Uterus (tissue), 2 donors: ENCODE data around the gene FCGR1A.
"Not testable (repeated sequence)": the region's sequence is repeated elsewhere in the genome, so short reads cannot be mapped to it uniquely, and the experiment has no call there.

ENCODE experiments used
- POLR2A ChIP-seq, 2 donors: fragments of 450-650 bp; IDR thresholded peaks; one replicate each; pipeline ENCODE4 v1.6.1; 2016; ENCODE audit warnings: antibody characterized with exemption in 2 of 2, mild to moderate bottlenecking in 1 of 2, moderate library complexity in 1 of 2
- TF ChIP-seq, protein P1 (sequence below), 4 experiments: fragments of 200-600 bp in 2 of 4; fragments of 450-650 bp in 2 of 4; sonication (generic) in 2 of 4; IDR thresholded peaks; one replicate each; pipeline ENCODE4 v1.5.1; 2016 to 2019; ENCODE audit warnings: antibody characterized with exemption in 4 of 4, mild to moderate bottlenecking in 2 of 4, moderate library complexity in 1 of 4

DNA sequence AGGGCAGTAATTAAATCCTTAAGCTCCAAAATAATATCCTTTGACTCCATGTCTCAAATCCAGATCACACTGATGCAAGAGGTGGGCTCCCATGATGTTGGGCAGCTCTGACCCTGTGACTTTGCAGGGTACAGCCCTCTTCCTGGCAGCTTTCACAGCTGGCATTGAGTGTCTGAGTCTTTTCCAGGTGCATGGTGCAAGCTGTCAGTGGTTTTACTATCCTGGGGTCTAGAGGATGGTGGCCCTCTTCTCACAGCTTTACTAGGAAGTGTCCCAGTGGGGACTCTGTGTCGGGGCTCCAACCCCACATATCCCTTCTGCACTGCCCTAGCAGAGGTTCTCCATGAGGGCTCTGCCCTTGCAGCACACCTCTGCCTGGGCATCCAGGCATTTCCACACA, 16.3 kb upstream of the FCGR1A start:
- TF ChIP-seq, protein P1, sequence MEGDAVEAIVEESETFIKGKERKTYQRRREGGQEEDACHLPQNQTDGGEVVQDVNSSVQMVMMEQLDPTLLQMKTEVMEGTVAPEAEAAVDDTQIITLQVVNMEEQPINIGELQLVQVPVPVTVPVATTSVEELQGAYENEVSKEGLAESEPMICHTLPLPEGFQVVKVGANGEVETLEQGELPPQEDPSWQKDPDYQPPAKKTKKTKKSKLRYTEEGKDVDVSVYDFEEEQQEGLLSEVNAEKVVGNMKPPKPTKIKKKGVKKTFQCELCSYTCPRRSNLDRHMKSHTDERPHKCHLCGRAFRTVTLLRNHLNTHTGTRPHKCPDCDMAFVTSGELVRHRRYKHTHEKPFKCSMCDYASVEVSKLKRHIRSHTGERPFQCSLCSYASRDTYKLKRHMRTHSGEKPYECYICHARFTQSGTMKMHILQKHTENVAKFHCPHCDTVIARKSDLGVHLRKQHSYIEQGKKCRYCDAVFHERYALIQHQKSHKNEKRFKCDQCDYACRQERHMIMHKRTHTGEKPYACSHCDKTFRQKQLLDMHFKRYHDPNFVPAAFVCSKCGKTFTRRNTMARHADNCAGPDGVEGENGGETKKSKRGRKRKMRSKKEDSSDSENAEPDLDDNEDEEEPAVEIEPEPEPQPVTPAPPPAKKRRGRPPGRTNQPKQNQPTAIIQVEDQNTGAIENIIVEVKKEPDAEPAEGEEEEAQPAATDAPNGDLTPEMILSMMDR (IDR thresholded peaks at IDR 0.05), result not testable (repeated sequence)
- TF ChIP-seq POLR2A (IDR thresholded peaks at IDR 0.05), result not testable (repeated sequence)
